Ammon's horn (tissue), 1 donor: ENCODE measurements around the gene PTPRD.
"Not testable (repeated sequence)": the region's sequence is repeated elsewhere in the genome, so short reads cannot be mapped to it uniquely, and the experiment has no call there.

ENCODE experiments used
- DNase-seq: peaks from one replicate; pipeline ENCODE4 v3.0.0-alpha.2; 2016; ENCODE audit warnings: low spot score

PTPRD gene

GRCh38 chr9:9498128-9498527, 1114.7 kb downstream of the PTPRD start:
- DNase-seq = no peak

- no peak for DNase-seq
Observed at GRCh38 chr9:9494336-9494735, 1118.5 kb downstream of the PTPRD start.

GRCh38 chr9:9492506-9492905, 1120.3 kb downstream of the PTPRD start:
- DNase-seq = no peak

GRCh38 chr9:9489183-9489582, 1123.6 kb downstream of the PTPRD start:
- DNase-seq = no peak

GRCh38 chr9:9483175-9483574, 1129.6 kb downstream of the PTPRD start:
- DNase-seq = no peak

GRCh38 chr9:9478741-9479140, 1134.1 kb downstream of the PTPRD start:
- DNase-seq = no peak

- no peak for DNase-seq
Observed at GRCh38 chr9:9469271-9469670, 1143.5 kb downstream of the PTPRD start.

- not testable (repeated sequence) for DNase-seq
Observed at GRCh38 chr9:9441874-9442273, 1170.9 kb downstream of the PTPRD start.

GRCh38 chr9:9437641-9438040, 1175.2 kb downstream of the PTPRD start:
- DNase-seq = no peak

GRCh38 chr9:9426454-9426853, 1186.3 kb downstream of the PTPRD start:
- not testable (repeated sequence) for DNase-seq

- DNase-seq = no peak
Observed at GRCh38 chr9:9412241-9412640, 1200.6 kb downstream of the PTPRD start.

- no peak for DNase-seq
Observed at GRCh38 chr9:9410736-9411135, 1202.1 kb downstream of the PTPRD start.

GRCh38 chr9:9399982-9400381, 1212.8 kb downstream of the PTPRD start:
- no peak for DNase-seq

GRCh38 chr9:9396518-9396917, 1216.3 kb downstream of the PTPRD start:
- no peak for DNase-seq

GRCh38 chr9:9395539-9395938, 1217.3 kb downstream of the PTPRD start:
- DNase-seq = no peak

GRCh38 chr9:9392755-9393154, 1220.0 kb downstream of the PTPRD start:
- no peak for DNase-seq

GRCh38 chr9:9389904-9390303, 1222.9 kb downstream of the PTPRD start:
- DNase-seq = no peak

- no peak for DNase-seq
Observed at GRCh38 chr9:9387511-9388115, 1225.2 kb downstream of the PTPRD start.

GRCh38 chr9:9362332-9362731, 1250.5 kb downstream of the PTPRD start:
- DNase-seq = no peak

- DNase-seq = peak; percentile 17
Observed at GRCh38 chr9:9352877-9353481, 1259.8 kb downstream of the PTPRD start.

- peak; percentile 49 for DNase-seq
Observed at GRCh38 chr9:9341203-9341602, 1271.6 kb downstream of the PTPRD start.

- DNase-seq = no peak
Observed at GRCh38 chr9:9337129-9337528, 1275.7 kb downstream of the PTPRD start.

GRCh38 chr9:9326749-9327148, 1286.1 kb downstream of the PTPRD start:
- DNase-seq = no peak

GRCh38 chr9:9319007-9319406, 1293.8 kb downstream of the PTPRD start:
- DNase-seq = peak; percentile 1
